ENCODE results near the gene BRME1. TPM values are rescaled to one million over a fixed set of nuclear protein-coding genes. Genes with fewer than 3 reads are reported as not detected.

Gene BRME1
- total and polyA plus RNA-seq, 2 of the 13 experiments (the other 11 are each of a cell fraction or from before 2014, with no cell fraction given) = 0.74 to 1.5 TPM

DNA sequence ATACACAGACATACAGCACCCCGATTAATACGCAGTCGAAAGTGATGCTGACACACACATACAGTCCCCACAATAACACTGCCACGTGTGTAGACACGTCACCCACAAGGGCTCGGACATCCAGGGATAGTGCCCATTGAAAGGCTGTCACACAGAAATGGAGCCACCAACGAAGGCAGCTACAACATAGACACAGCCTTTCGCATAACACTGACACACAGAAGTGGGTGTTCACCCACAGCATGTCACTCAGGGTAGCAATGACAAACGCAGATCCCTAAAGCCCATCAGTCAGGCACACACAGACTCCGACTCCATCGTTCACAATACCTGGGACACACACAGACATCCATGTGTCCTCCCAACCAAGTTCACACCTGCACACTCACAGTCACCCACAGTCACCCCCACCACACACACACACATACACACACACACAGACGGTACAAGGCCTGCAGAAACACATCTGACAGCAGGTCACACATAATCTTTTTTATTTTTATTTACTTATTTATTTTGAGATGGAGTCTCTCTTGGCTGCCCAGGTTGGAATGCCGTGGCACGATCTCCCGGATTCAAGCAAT, 39.4 kb downstream of the BRME1 start:
- H3K9me3 ChIP-seq (ENCODE audit: low read length) = no peaks in the 10 kb centered on the region
- CTCF ChIA-PET (ENCODE audit: low intra/inter-chr PET ratio, low total read pairs) = no interaction called here
- no peaks in the 10 kb centered on the region for H3K36me3 ChIP-seq (replicated peaks in 1 of 2; ENCODE audit: control insufficient read depth in 1 of 2, insufficient read depth in 2 of 2, low read length in 2 of 2)
- 90% methylated on average over 11 of the region's 15 CpGs for WGBS (ENCODE audit: low lambda C conversion rate)
- ATAC-seq = no peak
- H4K20me1 ChIP-seq (ENCODE audit: insufficient read depth, low read length) = no peaks in the 10 kb centered on the region
- H2AFZ ChIP-seq (ENCODE audit: low read length) = no peak overlapping the region
- H3K9ac ChIP-seq (ENCODE audit: insufficient read depth, low read depth, low read length) = 0 out of 2 replicates have a peak overlapping the region, but pooled peaks have one; percentile 49
- H3K4me1 ChIP-seq (ENCODE audit: insufficient read depth, low read length) = peaks cover 34% of the 10 kb centered on the region
- no peak overlapping the region for H3K27ac ChIP-seq (ENCODE audit: extremely low read length, insufficient read depth, low read length)
- in situ Hi-C loops (cut with HindIII; ENCODE audit: extremely low pct_ligation_motif_present, low pct_unique_long_range_greater_than_20kb) = no loop called here
- no peaks in the 10 kb centered on the region for H3K79me2 ChIP-seq (ENCODE audit: insufficient read depth, low read length)
- no TSS peak for BruUV-seq (replicated peaks)
- POLR2A ChIA-PET = interaction anchor here (1.0 kb wide), 1 partner anchor 8 kb away, joined by 3 read pairs; no protein-coding TSS in a partner anchor
- intact Hi-C loops (cut with micrococcal nuclease; ENCODE audit: unreplicated experiment) = no loop called here
- H3K4me3 ChIP-seq (replicated peaks in 1 of 3; ENCODE audit: insufficient read depth in 1 of 3, low read depth in 2 of 3, low read length in 3 of 3) = peak overlapping the region in 2 of 3 experiments; percentile 69 to 70; a peak in 3 of 6 replicates
- peak overlapping the region; percentile 70; the same call in 1 of the 2 replicates for H3K4me2 ChIP-seq (ENCODE audit: low read depth, low read length)
- peaks cover 0 to 9% of the 10 kb centered on the region in 2 experiments; a peak in 1 of 5 replicates for H3K27me3 ChIP-seq (ENCODE audit: control insufficient read depth in 1 of 2, insufficient read depth in 2 of 2, low read length in 2 of 2)
- no peak for TF ChIP-seq ZNF224 (CRISPR knock-in tag; IDR thresholded peaks at IDR 0.05)
- no peak for TF ChIP-seq REL (CRISPR knock-in tag; conservative IDR thresholded peaks at IDR 0.05)
- no peak for TF ChIP-seq EED (CRISPR knock-in tag; IDR thresholded peaks at IDR 0.05)
- TF ChIP-seq ZNF296 (CRISPR knock-in tag; conservative IDR thresholded peaks at IDR 0.05) = no peak
- 0 out of 2 replicates have a peak, but pooled peaks have one; percentile 38 for TF ChIP-seq THAP9 (CRISPR knock-in tag; IDR thresholded peaks at IDR 0.05; ENCODE audit: borderline replicate concordance)
- TF ChIP-seq KLF15 (CRISPR knock-in tag; IDR thresholded peaks at IDR 0.05; ENCODE audit: borderline replicate concordance) = no peak
- TF ChIP-seq SIN3A (IDR thresholded peaks at IDR 0.05; ENCODE audit: borderline replicate concordance, low read depth, low read length) = no peak
- no peak for DNase-seq (ENCODE audit: low spot score)
- no peak for FAIRE-seq
